K562 (cell line): ENCODE results near the gene BRPF1. TPM values are rescaled to one million over a fixed set of nuclear protein-coding genes. Genes with fewer than 3 reads are reported as not detected.

Source experiments
- ATAC-seq: fragments of 200-7000 bp; cut with Tn5 transposase; 3 replicates; pipeline ENCODE4 v1.9.1; 2020; ENCODE audit warnings: moderate library complexity
- BruUV-seq: library from RNA; stranded (reverse); fragments of 400-500 nt; replicated peaks from 2 replicates; lab custom pipeline; 2021; lab: Mats Ljungman, UMichigan
- CTCF ChIA-PET: fragments of 300-600 bp; formaldehyde crosslinking; extraction: SDS; loops from one replicate; lab custom pipeline; 2021; ENCODE audit warnings: low intra/inter-chr PET ratio; lab: Yijun Ruan, JAX
- POLR2A ChIA-PET: fragments of 300-600, 350-650 bp; sonication (Branson Sonifier 250); formaldehyde crosslinking; extraction: SDS; loops from one replicate; lab custom pipeline; 2021; ENCODE audit warnings: antibody characterized with exemption, inconsistent platforms; lab: Yijun Ruan, JAX
- DNase-seq, 4 experiments: peaks; one replicate each; pipeline versions ENCODE4 v3.0.0 to v3.0.0-alpha.2; 2011 to 2018; ENCODE audit warnings: low spot score in 3 of 4, mixed read lengths in 3 of 4; ENCODE audit errors: extremely low read depth in 1 of 4
- FAIRE-seq: peaks from 2 replicates; lab custom pipeline; 2011; peaks lifted over from hg19 to GRCh38; lab: Jason Lieb, UNC
- H2AFZ ChIP-seq: 2 replicates; pipeline ENCODE4 v1.6.0; 2011; ENCODE audit warnings: low read depth, low read length, control low read depth, inconsistent platforms
- H3K27ac ChIP-seq: fragments of 200-600 bp; 3 replicates; pipeline ENCODE4 v1.8.0; 2011; ENCODE audit warnings: low read depth, mild to moderate bottlenecking, control low read depth, inconsistent platforms, low read length, moderate library complexity, mixed read lengths; ENCODE audit errors: extremely low read depth
- H3K27me3 ChIP-seq, 2 experiments: fragments of 300-600 bp in 1 of 2; 2 replicates in 1 of 2; 3 replicates in 1 of 2; pipeline versions ENCODE4 v1.6.0 to v1.8.0; 2011; ENCODE audit warnings: inconsistent platforms in 2 of 2, low read length in 2 of 2, mild to moderate bottlenecking in 1 of 2, mixed read lengths in 1 of 2, moderate library complexity in 1 of 2; ENCODE audit not compliant: control insufficient read depth in 2 of 2, insufficient read depth in 2 of 2
- H3K36me3 ChIP-seq: fragments of 300-600 bp; 3 replicates; pipeline ENCODE4 v1.8.0; 2011; ENCODE audit warnings: mild to moderate bottlenecking, low read length, inconsistent platforms; ENCODE audit not compliant: control insufficient read depth, insufficient read depth
- H3K4me1 ChIP-seq, 2 experiments: fragments of 200-600 bp in 1 of 2; replicated peaks in 1 of 2; 2 replicates in 1 of 2; 3 replicates in 1 of 2; pipeline versions ENCODE4 v1.5.1 to v1.8.0; 2011; ENCODE audit warnings: inconsistent platforms in 2 of 2, low read length in 2 of 2, mild to moderate bottlenecking in 1 of 2, mixed read lengths in 1 of 2, moderate library complexity in 1 of 2; ENCODE audit not compliant: control insufficient read depth in 2 of 2, insufficient read depth in 2 of 2
- H3K4me2 ChIP-seq: 2 replicates; pipeline ENCODE4 v1.6.1; 2011; ENCODE audit warnings: low read length, control low read depth, inconsistent platforms, mixed read lengths; ENCODE audit not compliant: insufficient read depth
- H3K4me3 ChIP-seq: fragments of 200-600 bp; sonication (generic), shearing (Covaris generic); 2 replicates; pipeline ENCODE4 v1.5.1; 2016; ENCODE audit warnings: control low read depth, inconsistent platforms
- H3K79me2 ChIP-seq: fragments of 200-600 bp; 3 replicates; pipeline ENCODE4 v1.8.0; 2011; ENCODE audit warnings: low read length, inconsistent platforms; ENCODE audit not compliant: control insufficient read depth, insufficient read depth
- H3K9ac ChIP-seq, 2 experiments: 2 replicates each; pipeline versions ENCODE4 v1.6.0 to v1.6.1; 2011; ENCODE audit warnings: low read depth in 2 of 2, low read length in 2 of 2, control low read depth in 1 of 2, inconsistent platforms in 1 of 2, mild to moderate bottlenecking in 1 of 2, mixed read lengths in 1 of 2; ENCODE audit not compliant: insufficient read depth in 1 of 2
- H3K9me1 ChIP-seq: one replicate; pipeline ENCODE4 v1.6.0; 2011; ENCODE audit warnings: inconsistent platforms, mild to moderate bottlenecking, low read length, moderate library complexity; ENCODE audit not compliant: control insufficient read depth, insufficient read depth
- H3K9me3 ChIP-seq: replicated peaks from 2 replicates; pipeline ENCODE4 v1.5.1; 2011; ENCODE audit warnings: low read depth, low read length, inconsistent platforms; ENCODE audit not compliant: control insufficient read depth, insufficient read depth
- H4K20me1 ChIP-seq: replicated peaks from 2 replicates; pipeline ENCODE4 v1.6.1; 2011; ENCODE audit warnings: low read length, inconsistent platforms, mixed read lengths; ENCODE audit not compliant: control insufficient read depth, insufficient read depth
- EHMT2 ChIP-seq: fragments of 450-650 bp; IDR thresholded peaks from 2 replicates; pipeline ENCODE4 v1.6.1; 2018; ENCODE audit warnings: antibody characterized with exemption
- MCM3 ChIP-seq: fragments of 450-650 bp; IDR thresholded peaks from 2 replicates; pipeline ENCODE4 v1.6.1; 2016
- ZNF143 ChIP-seq: sonication (generic); formaldehyde crosslinking; IDR thresholded peaks from 2 replicates; pipeline ENCODE4 v1.9.0; 2022; ENCODE audit warnings: mild to moderate bottlenecking, missing genetic modification reagents
- ZNF184 ChIP-seq: sonication (generic); formaldehyde crosslinking; IDR thresholded peaks from 2 replicates; pipeline ENCODE4 v1.5.0; 2020; ENCODE audit warnings: missing genetic modification reagents
- ZNF384 ChIP-seq: IDR thresholded peaks from 2 replicates; pipeline ENCODE4 v1.6.1; 2012; ENCODE audit warnings: low read depth, low read length, improper control_type of control experiment
- WGBS: fragments of 100-300 bp; shearing (Covaris generic); methylation state at CpG from one replicate; pipeline ENCODE4 v1.1.6; 2016; ENCODE audit warnings: low coverage, mixed read lengths; ENCODE audit not compliant: insufficient coverage; ENCODE audit errors: missing lambda C conversion rate; 5-methylcytosine and 5-hydroxymethylcytosine counted together
- in situ Hi-C: fragments of 300-500 bp; cut with MboI; formaldehyde crosslinking; loops from 4 replicates; pipeline ENCODE4 v1.15.0; 2018; ENCODE audit warnings: inconsistent platforms, mixed read lengths
- intact Hi-C: fragments of 100-400 bp; cut with micrococcal nuclease; formaldehyde crosslinking; loops from 2 replicates; pipeline ENCODE4 v1.14.2; 2022
- polyA plus RNA-seq, 8 experiments: library from polyadenylated mRNA; depleted of rRNA in 4 of 8; stranded (reverse) in 5 of 8; unstranded in 3 of 8; fragments of >200 nt; fragmentation: Nextera tagmentation in 2 of 8; fragmentation: Illumina TruSeq in 1 of 8; extraction: Ambion mirVana in 2 of 8; extraction: Trizol in 1 of 8; gene quantifications; 2 replicates each; pipeline versions ENCODE4 v1.2.1 to v1.2.3, GENCODE V29; 2011 to 2014; ENCODE audit warnings: inconsistent platforms in 1 of 8, missing spikeins in 1 of 8
- total RNA-seq, 7 experiments: library from RNA; depleted of rRNA in 6 of 7; stranded (reverse); fragments of >200 nt in 6 of 7; fragmentation: Illumina TruSeq in 2 of 7; extraction: Trizol in 2 of 7; gene quantifications; 2 replicates each; pipeline versions ENCODE4 v1.2.1 to v1.2.3, GENCODE V29; 2011 to 2021; ENCODE audit warnings: low replicate concordance in 1 of 7

BRPF1 gene
- total and polyA plus RNA-seq, 9 of the 15 experiments (the other 6 are each of a cell fraction or from before 2014, with no cell fraction given) = 1.1 to 40.2 (median 23.5) TPM

DNA sequence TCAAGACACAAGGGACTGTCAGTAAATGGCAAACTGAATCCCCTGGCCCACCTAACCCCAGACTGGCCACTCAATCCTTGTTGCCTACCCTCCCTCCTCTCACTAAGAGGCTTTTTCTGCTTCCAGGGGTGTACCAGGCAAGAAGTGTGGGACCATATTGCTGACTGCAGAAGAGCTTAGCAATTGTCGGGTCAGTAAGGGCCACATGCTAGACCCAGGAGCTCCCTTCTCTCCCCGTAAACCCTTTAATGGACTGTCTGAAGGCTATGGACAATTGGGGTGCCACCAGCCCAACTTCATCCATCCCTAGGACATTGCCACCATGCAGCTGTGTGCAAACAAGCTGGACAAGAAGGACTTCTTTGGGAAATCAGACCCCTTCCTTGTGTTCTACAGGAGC is 19.1 kb upstream of the BRPF1 start (continued):
- TF ChIP-seq MCM3 = no peak
- TF ChIP-seq ZNF184 (CRISPR knock-in tag) = no peak
- TF ChIP-seq ZNF143 (CRISPR knock-in tag) = no peak

DNA sequence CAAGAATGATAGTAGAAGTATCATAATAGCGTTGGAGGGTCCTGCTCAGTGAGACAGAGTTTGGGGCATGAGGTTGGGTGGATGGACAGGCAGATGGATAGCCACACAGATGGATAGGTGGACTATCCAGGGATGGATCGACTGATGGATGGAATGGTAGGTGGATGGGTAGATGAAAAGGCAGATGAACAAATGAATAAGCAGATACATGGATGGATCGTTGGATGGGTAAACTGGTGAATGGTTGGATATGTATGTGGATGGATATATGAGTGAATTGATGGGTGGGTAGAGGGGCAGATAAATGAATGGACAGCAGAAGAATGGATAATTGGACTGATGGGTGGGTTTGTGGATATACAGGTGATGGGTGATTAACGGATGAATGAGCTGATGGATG is 18.4 kb upstream of the BRPF1 start:
- Histone ChIP-seq H4K20me1 (no peaks in the 10 kb centered on the region), H3K4me1 (peaks cover 5 to 10% of the 10 kb centered on the region in 2 experiments; a peak in 4 of 5 replicates), H3K9me1 (no peaks in the 10 kb centered on the region), H2AFZ (no peak overlapping the region), H3K27me3 (peaks cover 32 to 38% of the 10 kb centered on the region in 2 experiments), H3K27ac (no peak overlapping the region), H3K9me3 (no peaks in the 10 kb centered on the region), H3K79me2 (no peaks in the 10 kb centered on the region), H3K36me3 (no peaks in the 10 kb centered on the region), H3K9ac (no peak overlapping the region), H3K4me3 (no peak overlapping the region), H3K4me2 (no peak overlapping the region)
- DNase-seq (no peak), ATAC-seq (no peak), FAIRE-seq (no peak)
- intact Hi-C loops = loop anchor here (10.0 kb wide), 2 partner anchors 128 to 358 kb away; no protein-coding TSS in a partner anchor
- CTCF ChIA-PET = no interaction called here
- BruUV-seq = no TSS peak
- in situ Hi-C loops = no loop called here
- POLR2A ChIA-PET = interaction anchor here (1.0 to 1.2 kb wide), 2 partner anchors 19 to 55 kb away, joined by 3 read pairs; partner anchors contain the start of gene BRPF1
- WGBS = 2% methylated on average over 4 of the region's 4 CpGs
- TF ChIP-seq ZNF384 = no peak
- TF ChIP-seq MCM3 = 0 out of 2 replicates have a peak, but pooled peaks have one; percentile 33
- 0 out of 2 replicates have a peak, but pooled peaks have one; percentile 18 for TF ChIP-seq EHMT2
